SK-N-SH treated with all-trans-retinoic acid at 6 μM for 48 hours (cell line): ENCODE measurements around the gene APRT.

ENCODE experiments used
- ARNTL ChIP-seq: fragments of 450-650 bp; formaldehyde crosslinking; IDR thresholded peaks from 2 replicates; pipeline ENCODE4 v1.5.0; 2020; ENCODE audit warnings: low read depth, mild to moderate bottlenecking, moderate library complexity, borderline replicate concordance
- BACH2 ChIP-seq: fragments of 250-450 bp; sonication (Bioruptor Pico); IDR thresholded peaks from 2 replicates; pipeline ENCODE4 v1.9.0; 2021; ENCODE audit warnings: mild to moderate bottlenecking, borderline replicate concordance
- OSR1 ChIP-seq: fragments of 250-450 bp; sonication (Bioruptor Pico); IDR thresholded peaks from 2 replicates; pipeline ENCODE4 v1.8.0; 2022; ENCODE audit warnings: moderate library complexity, mild to moderate bottlenecking, inconsistent platforms
- TSHZ2 ChIP-seq: fragments of 250-450 bp; sonication (Bioruptor Pico); IDR thresholded peaks from 2 replicates; pipeline ENCODE4 v1.5.0; 2020; ENCODE audit warnings: mild to moderate bottlenecking, moderate library complexity
- ZFP3 ChIP-seq: fragments of 250-450 bp; sonication (Bioruptor Pico); IDR thresholded peaks from 2 replicates; pipeline ENCODE4 v1.5.0; 2020; ENCODE audit warnings: mild to moderate bottlenecking, moderate library complexity
- ZNF70 ChIP-seq: fragments of 450-650 bp; formaldehyde crosslinking; IDR thresholded peaks from 2 replicates; pipeline ENCODE4 v1.5.0; 2020; ENCODE audit warnings: mild to moderate bottlenecking, moderate library complexity
- TF ChIP-seq, protein P1 (sequence below): fragments of 250-450 bp; sonication (Bioruptor Pico); IDR thresholded peaks from 2 replicates; pipeline ENCODE4 v1.5.1; 2021; ENCODE audit warnings: mild to moderate bottlenecking, moderate library complexity

- TF ChIP-seq ZFP3 (CRISPR knock-in tag) (no peak), ZNF70 (no peak), TSHZ2 (CRISPR knock-in tag) (no peak), BACH2 (no peak), ARNTL (CRISPR knock-in tag) (no peak), OSR1 (CRISPR knock-in tag) (no peak)
- TF ChIP-seq, protein P1, sequence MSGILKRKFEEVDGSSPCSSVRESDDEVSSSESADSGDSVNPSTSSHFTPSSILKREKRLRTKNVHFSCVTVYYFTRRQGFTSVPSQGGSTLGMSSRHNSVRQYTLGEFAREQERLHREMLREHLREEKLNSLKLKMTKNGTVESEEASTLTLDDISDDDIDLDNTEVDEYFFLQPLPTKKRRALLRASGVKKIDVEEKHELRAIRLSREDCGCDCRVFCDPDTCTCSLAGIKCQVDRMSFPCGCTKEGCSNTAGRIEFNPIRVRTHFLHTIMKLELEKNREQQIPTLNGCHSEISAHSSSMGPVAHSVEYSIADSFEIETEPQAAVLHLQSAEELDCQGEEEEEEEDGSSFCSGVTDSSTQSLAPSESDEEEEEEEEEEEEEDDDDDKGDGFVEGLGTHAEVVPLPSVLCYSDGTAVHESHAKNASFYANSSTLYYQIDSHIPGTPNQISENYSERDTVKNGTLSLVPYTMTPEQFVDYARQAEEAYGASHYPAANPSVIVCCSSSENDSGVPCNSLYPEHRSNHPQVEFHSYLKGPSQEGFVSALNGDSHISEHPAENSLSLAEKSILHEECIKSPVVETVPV (CRISPR knock-in tag): no peak
Observed at GRCh38 chr16:88830783-88831182, 19.1 kb upstream of the APRT start.
